ENCODE results near the gene SFXN5.

DNA sequence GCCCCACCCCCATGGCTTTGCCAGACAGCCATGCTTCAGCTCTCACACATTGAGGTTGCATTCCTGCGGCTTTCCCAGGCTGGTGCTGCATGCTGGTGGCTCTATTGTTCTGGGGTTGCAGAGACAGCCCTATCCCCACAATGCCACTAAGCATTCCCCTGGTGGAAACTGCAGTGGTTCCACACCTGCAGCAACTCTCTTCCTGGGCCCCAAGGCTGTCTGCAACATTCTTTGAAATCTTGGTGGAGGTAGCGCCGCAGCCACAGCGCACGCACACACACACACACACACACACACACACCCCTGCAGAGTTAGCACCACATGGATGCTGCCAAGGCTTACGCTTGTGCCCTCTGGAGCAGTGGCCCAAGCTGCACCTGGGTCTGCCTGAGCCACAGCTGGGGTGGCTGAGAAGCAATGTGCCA lies 21.4 kb downstream of the SFXN5 start:
- TF ChIP-seq JUND (IDR thresholded peaks at IDR 0.05; ENCODE audit: low read length), result no peak
- TF ChIP-seq CTCF (IDR thresholded peaks at IDR 0.05; ENCODE audit: control extremely low read depth in 1 of 3, insufficient read depth in 1 of 3, low read depth in 1 of 3, low read length in 3 of 3), result no peak
- no peak for TF ChIP-seq TAF1 (IDR thresholded peaks at IDR 0.05; ENCODE audit: low read depth, low read length)
- TF ChIP-seq RAD21 (IDR thresholded peaks at IDR 0.05 in 1 of 2, conservative IDR thresholded peaks at IDR 0.05 in 1 of 2; ENCODE audit: low read depth in 2 of 2, low read length in 2 of 2), result no peak
- peak; percentile 35 for TF ChIP-seq ASH2L (IDR thresholded peaks at IDR 0.05; ENCODE audit: low read length)
- TF ChIP-seq, protein P1, sequence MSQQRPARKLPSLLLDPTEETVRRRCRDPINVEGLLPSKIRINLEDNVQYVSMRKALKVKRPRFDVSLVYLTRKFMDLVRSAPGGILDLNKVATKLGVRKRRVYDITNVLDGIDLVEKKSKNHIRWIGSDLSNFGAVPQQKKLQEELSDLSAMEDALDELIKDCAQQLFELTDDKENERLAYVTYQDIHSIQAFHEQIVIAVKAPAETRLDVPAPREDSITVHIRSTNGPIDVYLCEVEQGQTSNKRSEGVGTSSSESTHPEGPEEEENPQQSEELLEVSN (IDR thresholded peaks at IDR 0.05), result no peak
- no peak for TF ChIP-seq JUN (IDR thresholded peaks at IDR 0.05; ENCODE audit: low read depth, low read length)
- TF ChIP-seq RBBP5 (IDR thresholded peaks at IDR 0.05; ENCODE audit: borderline replicate concordance, low read depth, low read length), result no peak
- no peak for TF ChIP-seq EZH2 (IDR thresholded peaks at IDR 0.05; ENCODE audit: low read depth, low read length, severe bottlenecking)
- TF ChIP-seq CEBPB (IDR thresholded peaks at IDR 0.05; ENCODE audit: low read depth, low read length), result no peak
- TF ChIP-seq PHF8 (conservative IDR thresholded peaks at IDR 0.05; ENCODE audit: low read depth, low read length), result no peak
- no peak for TF ChIP-seq SRF (IDR thresholded peaks at IDR 0.05; ENCODE audit: low read depth, low read length)
